SK-N-SH (cell line): ENCODE results near the gene MYO7A.

Source experiments
- EP300 ChIP-seq, 2 experiments: IDR thresholded peaks; 2 replicates each; pipeline versions ENCODE4 v1.4.0 to v1.6.1; 2012; ENCODE audit warnings: borderline replicate concordance in 1 of 2, low read depth in 1 of 2, low read length in 1 of 2
- GABPA ChIP-seq: IDR thresholded peaks from 2 replicates; pipeline ENCODE4 v1.4.0; 2012; ENCODE audit warnings: low read depth, mild to moderate bottlenecking
- POLR2AphosphoS5 ChIP-seq: IDR thresholded peaks from 2 replicates; pipeline ENCODE4 v1.6.1; 2012; ENCODE audit warnings: low read depth, low read length
- RFX5 ChIP-seq: IDR thresholded peaks from 2 replicates; pipeline ENCODE4 v1.6.1; 2012; ENCODE audit warnings: mild to moderate bottlenecking, improper control_type of control experiment, low read length
- SMC3 ChIP-seq: IDR thresholded peaks from 2 replicates; pipeline ENCODE4 v1.6.1; 2012; ENCODE audit warnings: low read depth, low read length, improper control_type of control experiment
- TF ChIP-seq, protein P1 (sequence below): fragments of 200-600 bp; sonication (generic); IDR thresholded peaks from 2 replicates; pipeline ENCODE4 v1.6.1; 2017; ENCODE audit warnings: antibody characterized with exemption, mild to moderate bottlenecking, moderate library complexity
- TF ChIP-seq, protein P2 (sequence below): IDR thresholded peaks from 2 replicates; pipeline ENCODE4 v1.6.1; 2012; ENCODE audit warnings: mild to moderate bottlenecking, low read depth, low read length, moderate library complexity

DNA sequence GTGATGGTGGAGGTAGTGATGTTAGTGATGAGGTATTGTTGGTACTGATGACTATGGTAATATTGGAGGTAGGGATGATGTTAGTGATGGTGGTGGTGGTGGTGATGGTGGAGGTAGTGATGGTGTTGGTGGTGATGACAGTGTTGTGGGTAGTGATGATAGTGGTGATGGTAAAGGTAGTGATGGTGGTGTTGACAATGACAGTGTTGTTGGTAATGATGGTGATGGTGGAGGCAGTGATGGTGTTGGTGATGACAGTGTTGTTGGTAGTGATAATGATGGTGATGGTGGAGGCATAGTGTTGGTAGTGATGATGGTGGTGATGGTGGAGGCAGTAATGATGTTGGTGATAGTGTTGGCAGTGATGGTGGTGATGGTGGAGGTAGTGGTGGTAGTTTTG lies 65.1 kb downstream of the MYO7A start:
- no peak for TF ChIP-seq EP300 (IDR thresholded peaks at IDR 0.05; ENCODE audit: borderline replicate concordance in 1 of 2, low read depth in 1 of 2, low read length in 1 of 2)
- TF ChIP-seq, protein P1, sequence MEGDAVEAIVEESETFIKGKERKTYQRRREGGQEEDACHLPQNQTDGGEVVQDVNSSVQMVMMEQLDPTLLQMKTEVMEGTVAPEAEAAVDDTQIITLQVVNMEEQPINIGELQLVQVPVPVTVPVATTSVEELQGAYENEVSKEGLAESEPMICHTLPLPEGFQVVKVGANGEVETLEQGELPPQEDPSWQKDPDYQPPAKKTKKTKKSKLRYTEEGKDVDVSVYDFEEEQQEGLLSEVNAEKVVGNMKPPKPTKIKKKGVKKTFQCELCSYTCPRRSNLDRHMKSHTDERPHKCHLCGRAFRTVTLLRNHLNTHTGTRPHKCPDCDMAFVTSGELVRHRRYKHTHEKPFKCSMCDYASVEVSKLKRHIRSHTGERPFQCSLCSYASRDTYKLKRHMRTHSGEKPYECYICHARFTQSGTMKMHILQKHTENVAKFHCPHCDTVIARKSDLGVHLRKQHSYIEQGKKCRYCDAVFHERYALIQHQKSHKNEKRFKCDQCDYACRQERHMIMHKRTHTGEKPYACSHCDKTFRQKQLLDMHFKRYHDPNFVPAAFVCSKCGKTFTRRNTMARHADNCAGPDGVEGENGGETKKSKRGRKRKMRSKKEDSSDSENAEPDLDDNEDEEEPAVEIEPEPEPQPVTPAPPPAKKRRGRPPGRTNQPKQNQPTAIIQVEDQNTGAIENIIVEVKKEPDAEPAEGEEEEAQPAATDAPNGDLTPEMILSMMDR, result no peak
- no peak for TF ChIP-seq POLR2AphosphoS5
- no peak for TF ChIP-seq GABPA
- no peak for TF ChIP-seq RFX5
- TF ChIP-seq SMC3, result no peak
- TF ChIP-seq, protein P2, sequence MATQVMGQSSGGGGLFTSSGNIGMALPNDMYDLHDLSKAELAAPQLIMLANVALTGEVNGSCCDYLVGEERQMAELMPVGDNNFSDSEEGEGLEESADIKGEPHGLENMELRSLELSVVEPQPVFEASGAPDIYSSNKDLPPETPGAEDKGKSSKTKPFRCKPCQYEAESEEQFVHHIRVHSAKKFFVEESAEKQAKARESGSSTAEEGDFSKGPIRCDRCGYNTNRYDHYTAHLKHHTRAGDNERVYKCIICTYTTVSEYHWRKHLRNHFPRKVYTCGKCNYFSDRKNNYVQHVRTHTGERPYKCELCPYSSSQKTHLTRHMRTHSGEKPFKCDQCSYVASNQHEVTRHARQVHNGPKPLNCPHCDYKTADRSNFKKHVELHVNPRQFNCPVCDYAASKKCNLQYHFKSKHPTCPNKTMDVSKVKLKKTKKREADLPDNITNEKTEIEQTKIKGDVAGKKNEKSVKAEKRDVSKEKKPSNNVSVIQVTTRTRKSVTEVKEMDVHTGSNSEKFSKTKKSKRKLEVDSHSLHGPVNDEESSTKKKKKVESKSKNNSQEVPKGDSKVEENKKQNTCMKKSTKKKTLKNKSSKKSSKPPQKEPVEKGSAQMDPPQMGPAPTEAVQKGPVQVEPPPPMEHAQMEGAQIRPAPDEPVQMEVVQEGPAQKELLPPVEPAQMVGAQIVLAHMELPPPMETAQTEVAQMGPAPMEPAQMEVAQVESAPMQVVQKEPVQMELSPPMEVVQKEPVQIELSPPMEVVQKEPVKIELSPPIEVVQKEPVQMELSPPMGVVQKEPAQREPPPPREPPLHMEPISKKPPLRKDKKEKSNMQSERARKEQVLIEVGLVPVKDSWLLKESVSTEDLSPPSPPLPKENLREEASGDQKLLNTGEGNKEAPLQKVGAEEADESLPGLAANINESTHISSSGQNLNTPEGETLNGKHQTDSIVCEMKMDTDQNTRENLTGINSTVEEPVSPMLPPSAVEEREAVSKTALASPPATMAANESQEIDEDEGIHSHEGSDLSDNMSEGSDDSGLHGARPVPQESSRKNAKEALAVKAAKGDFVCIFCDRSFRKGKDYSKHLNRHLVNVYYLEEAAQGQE, result no peak
